Peyer's patch (tissue), 4 donors: ENCODE measurements around the gene HHIPL1. TPM values are rescaled to one million over a fixed set of nuclear protein-coding genes. Genes with fewer than 3 reads are reported as not detected.
A peak's percentile ranks its signal among the peaks of the same experiment; 100 is the strongest.

Experiments used
- DNase-seq, 3 donors: peaks; one replicate each; pipeline ENCODE4 v3.0.0-alpha.2; 2017 to 2019
- H3K27ac ChIP-seq, 4 donors: fragments of 200-600 bp; sonication (generic); one replicate each; pipeline ENCODE4 v1.5.1; 2016 to 2019
- H3K27me3 ChIP-seq, 2 donors: fragments of 200-600 bp; sonication (generic); one replicate each; pipeline ENCODE4 v1.5.1; 2019
- H3K36me3 ChIP-seq, 3 donors: fragments of 200-600 bp; sonication (generic); one replicate each; pipeline ENCODE4 v1.5.1; 2016 to 2019
- H3K4me1 ChIP-seq, 4 donors: fragments of 200-600 bp; sonication (generic); one replicate each; pipeline ENCODE4 v1.5.1; 2016 to 2019
- H3K4me3 ChIP-seq, 4 donors: fragments of 200-600 bp; sonication (generic); 1 replicate in 3 of 4; 2 replicates in 1 of 4; pipeline ENCODE4 v1.5.1; 2016 to 2019; ENCODE audit warnings: mild to moderate bottlenecking in 1 of 4
- H3K9me3 ChIP-seq, 4 donors: fragments of 200-600 bp; sonication (generic); one replicate each; pipeline ENCODE4 v1.5.1; 2016 to 2019; ENCODE audit warnings: mild to moderate bottlenecking in 1 of 4
- POLR2A ChIP-seq, 2 donors: fragments of 450-650 bp; IDR thresholded peaks; one replicate each; pipeline ENCODE4 v1.5.1; 2017; ENCODE audit warnings: antibody characterized with exemption in 2 of 2, mild to moderate bottlenecking in 2 of 2, moderate library complexity in 2 of 2
- total RNA-seq, 4 donors: library from RNA; depleted of rRNA; stranded (reverse); fragments of >200 nt; gene quantifications; one replicate each; pipeline ENCODE4 v1.1.0, GENCODE V29; 2016
- TF ChIP-seq, protein P1 (sequence below), 6 experiments: fragments of 450-650 bp in 4 of 6; fragments of 200-600 bp in 2 of 6; sonication (generic) in 1 of 6; IDR thresholded peaks; one replicate each; pipeline ENCODE4 v1.5.1; 2017 to 2019; ENCODE audit warnings: antibody characterized with exemption in 6 of 6, mild to moderate bottlenecking in 3 of 6, moderate library complexity in 1 of 6

The HHIPL1 gene
- total RNA-seq, 4 donors from 2014 or later: 0.88 to 2.5 (median 1.0) TPM

DNA sequence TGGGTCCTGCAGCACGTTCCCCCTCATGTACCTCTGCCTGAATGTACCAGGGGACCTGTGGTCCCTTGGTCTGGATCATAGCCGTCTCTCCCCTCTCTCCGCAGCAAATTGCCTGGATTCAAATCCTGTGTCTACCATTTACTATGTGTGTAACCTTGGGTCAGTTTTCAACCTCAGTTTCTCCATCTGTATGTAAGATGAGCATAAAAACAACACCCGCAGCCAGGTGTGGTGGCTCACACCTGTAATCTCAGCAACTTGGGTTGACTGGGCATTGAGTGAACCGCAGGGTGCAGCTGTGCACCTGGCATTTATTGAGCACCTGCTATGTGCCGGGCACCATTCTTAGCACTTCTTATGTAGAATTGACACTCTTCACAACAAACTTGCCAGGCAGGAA, 53.3 kb downstream of the HHIPL1 start:
- Histone ChIP-seq H3K4me1 (no peaks in the 10 kb centered on the region), H3K27me3 (no peaks in the 10 kb centered on the region), H3K27ac (no peak overlapping the region), H3K4me3 (no peak overlapping the region), H3K9me3 (peaks cover 0 to 3% (median 2%) of the 10 kb centered on the region in 4 donors), H3K36me3 (no peaks in the 10 kb centered on the region)
- TF ChIP-seq, protein P1, sequence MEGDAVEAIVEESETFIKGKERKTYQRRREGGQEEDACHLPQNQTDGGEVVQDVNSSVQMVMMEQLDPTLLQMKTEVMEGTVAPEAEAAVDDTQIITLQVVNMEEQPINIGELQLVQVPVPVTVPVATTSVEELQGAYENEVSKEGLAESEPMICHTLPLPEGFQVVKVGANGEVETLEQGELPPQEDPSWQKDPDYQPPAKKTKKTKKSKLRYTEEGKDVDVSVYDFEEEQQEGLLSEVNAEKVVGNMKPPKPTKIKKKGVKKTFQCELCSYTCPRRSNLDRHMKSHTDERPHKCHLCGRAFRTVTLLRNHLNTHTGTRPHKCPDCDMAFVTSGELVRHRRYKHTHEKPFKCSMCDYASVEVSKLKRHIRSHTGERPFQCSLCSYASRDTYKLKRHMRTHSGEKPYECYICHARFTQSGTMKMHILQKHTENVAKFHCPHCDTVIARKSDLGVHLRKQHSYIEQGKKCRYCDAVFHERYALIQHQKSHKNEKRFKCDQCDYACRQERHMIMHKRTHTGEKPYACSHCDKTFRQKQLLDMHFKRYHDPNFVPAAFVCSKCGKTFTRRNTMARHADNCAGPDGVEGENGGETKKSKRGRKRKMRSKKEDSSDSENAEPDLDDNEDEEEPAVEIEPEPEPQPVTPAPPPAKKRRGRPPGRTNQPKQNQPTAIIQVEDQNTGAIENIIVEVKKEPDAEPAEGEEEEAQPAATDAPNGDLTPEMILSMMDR (IDR thresholded peaks at IDR 0.05): no peak
- TF ChIP-seq POLR2A (IDR thresholded peaks at IDR 0.05): no peak
- DNase-seq: peak in 1 of 3 donors; percentile 8

GRCh38 chr14:99698642-99699041, 53.7 kb downstream of the HHIPL1 start:
- TF ChIP-seq, protein P1 (IDR thresholded peaks at IDR 0.05): no peak
- no peak for TF ChIP-seq POLR2A (IDR thresholded peaks at IDR 0.05)
- H3K27me3 ChIP-seq: no peaks in the 10 kb centered on the region
- H3K4me1 ChIP-seq: no peaks in the 10 kb centered on the region
- no peaks in the 10 kb centered on the region for H3K36me3 ChIP-seq
- H3K27ac ChIP-seq: no peak overlapping the region
- peak in 1 of 3 donors; percentile 17 for DNase-seq
- H3K9me3 ChIP-seq: peaks cover 0 to 7% (median 2%) of the 10 kb centered on the region in 4 donors
- no peak overlapping the region for H3K4me3 ChIP-seq

GRCh38 chr14:99699085-99699760, 54.3 kb downstream of the HHIPL1 start:
- TF ChIP-seq POLR2A (IDR thresholded peaks at IDR 0.05): no peak
- TF ChIP-seq, protein P1 (IDR thresholded peaks at IDR 0.05): no peak
- peak in 1 of 3 donors; percentile 11 for DNase-seq
- no peak overlapping the region for H3K4me3 ChIP-seq
- H3K27me3 ChIP-seq: no peaks in the 10 kb centered on the region
- H3K9me3 ChIP-seq: peaks cover 0 to 9% (median 2%) of the 10 kb centered on the region in 4 donors
- no peak overlapping the region for H3K27ac ChIP-seq
- no peaks in the 10 kb centered on the region for H3K36me3 ChIP-seq
- no peaks in the 10 kb centered on the region for H3K4me1 ChIP-seq

GRCh38 chr14:99699861-99700260, 54.9 kb downstream of the HHIPL1 start:
- Histone ChIP-seq H3K4me3 (no peak overlapping the region), H3K27ac (no peak overlapping the region), H3K4me1 (no peaks in the 10 kb centered on the region), H3K36me3 (no peaks in the 10 kb centered on the region), H3K27me3 (no peaks in the 10 kb centered on the region), H3K9me3 (peaks cover 0 to 9% (median 2%) of the 10 kb centered on the region in 4 donors)
- no peak for TF ChIP-seq POLR2A (IDR thresholded peaks at IDR 0.05)
- TF ChIP-seq, protein P1 (IDR thresholded peaks at IDR 0.05): no peak
- DNase-seq: peak in 1 of 3 donors; percentile 10

DNA sequence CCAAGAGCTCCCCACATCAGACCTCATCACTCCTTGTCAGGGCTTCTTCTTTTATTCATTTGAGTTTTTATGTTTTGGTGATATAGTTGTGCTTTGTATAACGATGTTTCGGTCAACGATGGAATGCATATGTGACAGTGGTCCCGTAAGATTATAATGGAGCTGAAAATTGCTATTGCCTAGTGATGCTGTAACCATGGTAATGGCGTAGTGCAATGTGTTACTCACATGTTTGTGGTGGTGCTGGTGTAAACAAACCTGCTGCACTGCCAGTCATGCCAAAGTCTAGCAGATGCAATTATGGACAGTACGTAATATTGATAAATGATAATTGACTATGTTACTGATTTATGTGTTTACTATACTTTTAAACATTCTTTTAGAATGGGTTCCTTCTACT, 55.5 kb downstream of the HHIPL1 start:
- no peak for DNase-seq
- Histone ChIP-seq H3K4me3 (no peak overlapping the region), H3K9me3 (peaks cover 0 to 9% (median 2%) of the 10 kb centered on the region in 4 donors), H3K36me3 (no peaks in the 10 kb centered on the region), H3K4me1 (no peaks in the 10 kb centered on the region), H3K27ac (no peak overlapping the region), H3K27me3 (no peaks in the 10 kb centered on the region)
- TF ChIP-seq, protein P1 (IDR thresholded peaks at IDR 0.05): no peak
- TF ChIP-seq POLR2A (IDR thresholded peaks at IDR 0.05): no peak
